CD8-positive, alpha-beta memory T cell (primary cell): Measurements from ENCODE around the gene TBC1D9. TPM values are rescaled to one million over a fixed set of nuclear protein-coding genes. Genes with fewer than 3 reads are reported as not detected.

Experiments
- CTCF ChIA-PET: fragments of 350-600 bp; sonication (Branson Sonifier 250); formaldehyde crosslinking; loops from one replicate; lab custom pipeline; 2021; ENCODE audit warnings: antibody characterized with exemption; lab: Charles Lee
- POLR2A ChIA-PET: fragments of 350-600 bp; sonication (Branson Sonifier 250); formaldehyde crosslinking; loops from one replicate; lab custom pipeline; 2021; ENCODE audit warnings: antibody characterized with exemption; lab: Charles Lee
- DNase-seq, 5 donors: peaks; one replicate each; pipeline versions ENCODE4 v3.0.0 to v3.0.0-alpha.2; 2020 to 2022; ENCODE audit warnings: mixed read lengths in 1 of 5
- H3K27ac ChIP-seq: one replicate; pipeline ENCODE4 v1.7.0; 2013; ENCODE audit warnings: low read depth, mild to moderate bottlenecking, low read length, moderate library complexity
- H3K27me3 ChIP-seq: 2 replicates; pipeline ENCODE4 v1.7.0; 2013; ENCODE audit warnings: low read length, mild to moderate bottlenecking; ENCODE audit not compliant: insufficient read depth, poor library complexity, severe bottlenecking
- H3K36me3 ChIP-seq: 2 replicates; pipeline ENCODE4 v1.7.0; 2013; ENCODE audit warnings: mild to moderate bottlenecking, low read length, moderate library complexity; ENCODE audit not compliant: insufficient read depth
- H3K4me1 ChIP-seq: 2 replicates; pipeline ENCODE4 v1.7.0; 2013; ENCODE audit warnings: mild to moderate bottlenecking, low read length, moderate library complexity; ENCODE audit not compliant: insufficient read depth
- H3K4me3 ChIP-seq: 2 replicates; pipeline ENCODE4 v1.7.0; 2013; ENCODE audit warnings: mild to moderate bottlenecking, low read length
- H3K9me3 ChIP-seq: 2 replicates; pipeline ENCODE4 v1.7.0; 2013; ENCODE audit warnings: mild to moderate bottlenecking, low read length
- H3K27ac Mint-ChIP-seq, 8 donors: one replicate each; pipeline ENCODE4 v1.8.0; 2020 to 2021; ENCODE audit warnings: mixed read lengths in 8 of 8, mild to moderate bottlenecking in 6 of 8, inconsistent platforms in 3 of 8, moderate library complexity in 3 of 8
- H3K27me3 Mint-ChIP-seq, 2 donors: one replicate each; pipeline ENCODE4 v1.8.0; 2020 to 2021; ENCODE audit warnings: mixed read lengths in 2 of 2, mild to moderate bottlenecking in 1 of 2, moderate library complexity in 1 of 2
- H3K36me3 Mint-ChIP-seq, 3 donors: one replicate each; pipeline ENCODE4 v1.8.0; 2020 to 2021; ENCODE audit warnings: mixed read lengths in 3 of 3, inconsistent platforms in 1 of 3, mild to moderate bottlenecking in 1 of 3
- H3K4me1 Mint-ChIP-seq, 3 donors: one replicate each; pipeline ENCODE4 v1.8.0; 2020 to 2021; ENCODE audit warnings: mixed read lengths in 3 of 3, inconsistent platforms in 1 of 3, mild to moderate bottlenecking in 1 of 3
- H3K4me3 Mint-ChIP-seq, 7 donors: one replicate each; pipeline ENCODE4 v1.8.0; 2020 to 2021; ENCODE audit warnings: mixed read lengths in 7 of 7, mild to moderate bottlenecking in 6 of 7, moderate library complexity in 4 of 7, inconsistent platforms in 2 of 7
- H3K9me3 Mint-ChIP-seq, 5 donors: one replicate each; pipeline ENCODE4 v1.8.0; 2020 to 2022; ENCODE audit warnings: mixed read lengths in 5 of 5, mild to moderate bottlenecking in 3 of 5, moderate library complexity in 2 of 5, inconsistent platforms in 1 of 5
- polyA plus RNA-seq: library from polyadenylated mRNA; unstranded; fragments of 300-500 nt; fragmentation: Illumina TruSeq; gene quantifications from one replicate; pipeline ENCODE4 v1.2.3, GENCODE V29; 2021
- total RNA-seq, 2 experiments: library from RNA; stranded (reverse); gene quantifications; one replicate each; pipeline ENCODE4 v1.2.3, GENCODE V29; 2021

The TBC1D9 gene
- total and polyA plus RNA-seq, 3 experiments from 2014 or later: 0.13 to 0.46 TPM; not detected in 1

DNA sequence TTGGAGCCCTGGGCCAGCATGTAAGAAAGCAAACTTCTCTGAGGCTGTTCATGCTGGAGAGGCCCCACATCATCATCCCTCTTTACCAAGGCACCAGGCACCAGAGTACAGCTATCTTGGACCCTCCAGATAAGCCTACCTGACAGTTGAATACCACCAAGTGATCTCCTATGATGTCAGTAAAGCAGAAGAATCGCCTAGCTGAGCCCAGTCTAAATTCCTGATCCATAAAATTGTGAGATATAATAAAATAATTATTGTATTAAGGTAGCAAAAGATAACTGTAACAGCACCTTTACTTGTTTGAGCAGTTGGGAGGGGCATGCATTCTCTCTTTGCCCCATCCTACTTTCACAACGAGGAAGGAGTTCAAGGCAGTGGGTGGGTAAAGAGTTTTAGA is 184.6 kb downstream of the TBC1D9 start:
- Mint-ChIP-seq H3K9me3 (peaks cover 2 to 9% (median 4%) of the 10 kb centered on the region in 5 donors), H3K4me1 (peaks cover 14 to 22% (median 17%) of the 10 kb centered on the region in 3 donors), H3K27me3 (peaks cover 38 to 80% of the 10 kb centered on the region in 2 donors), H3K4me3 (no peak overlapping the region), H3K36me3 (peaks cover 0 to 2% (median 0%) of the 10 kb centered on the region in 3 donors), H3K27ac (no peak overlapping the region)
- Histone ChIP-seq H3K4me1 (peaks cover 10% of the 10 kb centered on the region), H3K27me3 (peaks cover 17% of the 10 kb centered on the region), H3K27ac (no peak overlapping the region), H3K9me3 (no peaks in the 10 kb centered on the region), H3K36me3 (no peaks in the 10 kb centered on the region), H3K4me3 (no peak overlapping the region)
- ChIA-PET POLR2A (no interaction called here), CTCF (no interaction called here)
- no peak for DNase-seq

Other genes with a start within 250 kb of the TBC1D9 start
- gene ELMOD2, start 232.2 kb downstream of the TBC1D9 start, total RNA-seq: 10 to 100 TPM; 15.3 to 18.4 TPM
- gene ELMOD2, start 232.2 kb downstream of the TBC1D9 start, polyA plus RNA-seq: 12.6 TPM
- gene UCP1, start 187.4 kb downstream of the TBC1D9 start, total RNA-seq: not detected
- not detected for gene UCP1, start 187.4 kb downstream of the TBC1D9 start, polyA plus RNA-seq